ENCODE measurements around the gene SH2D5.

GRCh38 chr1:20703124-20703756 lies 29.3 kb downstream of the SH2D5 start:
- no peak for TF ChIP-seq CTCF (IDR thresholded peaks at IDR 0.05)
- no peak for TF ChIP-seq POLR2AphosphoS5 (IDR thresholded peaks at IDR 0.05)
